ENCODE data around the gene HECW1.
"Not testable (repeated sequence)": the region's sequence is repeated elsewhere in the genome, so short reads cannot be mapped to it uniquely, and the experiment has no call there.

DNA sequence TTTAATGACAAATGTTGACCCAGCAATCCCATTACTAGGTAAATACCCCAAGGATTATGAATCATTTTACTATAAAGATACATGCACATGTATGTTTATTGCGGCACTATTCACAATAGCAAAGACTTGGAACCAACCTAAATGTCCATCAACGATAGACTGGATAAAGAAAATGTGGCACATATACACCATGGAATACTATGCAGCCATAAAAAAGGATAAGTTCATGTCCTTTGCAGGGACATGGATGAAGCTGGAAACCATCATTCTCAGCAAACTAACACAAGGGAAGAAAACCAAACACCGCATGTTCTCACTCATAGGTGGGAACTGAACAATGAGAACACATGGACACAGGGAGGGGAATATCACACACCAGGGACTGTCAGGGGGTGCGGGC, 38.6 kb upstream of the HECW1 start:
- TF ChIP-seq, protein P1, sequence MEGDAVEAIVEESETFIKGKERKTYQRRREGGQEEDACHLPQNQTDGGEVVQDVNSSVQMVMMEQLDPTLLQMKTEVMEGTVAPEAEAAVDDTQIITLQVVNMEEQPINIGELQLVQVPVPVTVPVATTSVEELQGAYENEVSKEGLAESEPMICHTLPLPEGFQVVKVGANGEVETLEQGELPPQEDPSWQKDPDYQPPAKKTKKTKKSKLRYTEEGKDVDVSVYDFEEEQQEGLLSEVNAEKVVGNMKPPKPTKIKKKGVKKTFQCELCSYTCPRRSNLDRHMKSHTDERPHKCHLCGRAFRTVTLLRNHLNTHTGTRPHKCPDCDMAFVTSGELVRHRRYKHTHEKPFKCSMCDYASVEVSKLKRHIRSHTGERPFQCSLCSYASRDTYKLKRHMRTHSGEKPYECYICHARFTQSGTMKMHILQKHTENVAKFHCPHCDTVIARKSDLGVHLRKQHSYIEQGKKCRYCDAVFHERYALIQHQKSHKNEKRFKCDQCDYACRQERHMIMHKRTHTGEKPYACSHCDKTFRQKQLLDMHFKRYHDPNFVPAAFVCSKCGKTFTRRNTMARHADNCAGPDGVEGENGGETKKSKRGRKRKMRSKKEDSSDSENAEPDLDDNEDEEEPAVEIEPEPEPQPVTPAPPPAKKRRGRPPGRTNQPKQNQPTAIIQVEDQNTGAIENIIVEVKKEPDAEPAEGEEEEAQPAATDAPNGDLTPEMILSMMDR (tag by site-specific recombination; IDR thresholded peaks at IDR 0.05): not testable (repeated sequence)
- TF ChIP-seq, protein P2, sequence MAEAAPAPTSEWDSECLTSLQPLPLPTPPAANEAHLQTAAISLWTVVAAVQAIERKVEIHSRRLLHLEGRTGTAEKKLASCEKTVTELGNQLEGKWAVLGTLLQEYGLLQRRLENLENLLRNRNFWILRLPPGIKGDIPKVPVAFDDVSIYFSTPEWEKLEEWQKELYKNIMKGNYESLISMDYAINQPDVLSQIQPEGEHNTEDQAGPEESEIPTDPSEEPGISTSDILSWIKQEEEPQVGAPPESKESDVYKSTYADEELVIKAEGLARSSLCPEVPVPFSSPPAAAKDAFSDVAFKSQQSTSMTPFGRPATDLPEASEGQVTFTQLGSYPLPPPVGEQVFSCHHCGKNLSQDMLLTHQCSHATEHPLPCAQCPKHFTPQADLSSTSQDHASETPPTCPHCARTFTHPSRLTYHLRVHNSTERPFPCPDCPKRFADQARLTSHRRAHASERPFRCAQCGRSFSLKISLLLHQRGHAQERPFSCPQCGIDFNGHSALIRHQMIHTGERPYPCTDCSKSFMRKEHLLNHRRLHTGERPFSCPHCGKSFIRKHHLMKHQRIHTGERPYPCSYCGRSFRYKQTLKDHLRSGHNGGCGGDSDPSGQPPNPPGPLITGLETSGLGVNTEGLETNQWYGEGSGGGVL (tag by site-specific recombination; IDR thresholded peaks at IDR 0.05): not testable (repeated sequence)
- not testable (repeated sequence) for TF ChIP-seq ZNF157 (tag by site-specific recombination; IDR thresholded peaks at IDR 0.05); ZNF510 (tag by site-specific recombination; IDR thresholded peaks at IDR 0.05; ENCODE audit: insufficient replicate concordance); ZNF837 (tag by site-specific recombination; IDR thresholded peaks at IDR 0.05); GLIS1 (tag by site-specific recombination; IDR thresholded peaks at IDR 0.05); IKZF3 (tag by site-specific recombination; IDR thresholded peaks at IDR 0.05); BCL11A (tag by site-specific recombination; IDR thresholded peaks at IDR 0.05; ENCODE audit: low read depth); TCF7L2 (IDR thresholded peaks at IDR 0.05; ENCODE audit: borderline replicate concordance, low read depth, low read length); ZNF140 (tag by site-specific recombination; IDR thresholded peaks at IDR 0.05); ZNF830 (tag by site-specific recombination; IDR thresholded peaks at IDR 0.05; ENCODE audit: low read depth); ZNF274 (IDR thresholded peaks at IDR 0.05; ENCODE audit: low read length); ZNF274 (tag by site-specific recombination; IDR thresholded peaks at IDR 0.05; ENCODE audit: borderline replicate concordance)
- TF ChIP-seq, protein P3, sequence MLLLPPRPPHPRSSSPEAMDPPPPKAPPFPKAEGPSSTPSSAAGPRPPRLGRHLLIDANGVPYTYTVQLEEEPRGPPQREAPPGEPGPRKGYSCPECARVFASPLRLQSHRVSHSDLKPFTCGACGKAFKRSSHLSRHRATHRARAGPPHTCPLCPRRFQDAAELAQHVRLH (tag by site-specific recombination; IDR thresholded peaks at IDR 0.05): peak; percentile 43; the same call in 1 of the 2 replicates
- peak; percentile 93 for TF ChIP-seq ZNF146 (tag by site-specific recombination; IDR thresholded peaks at IDR 0.05)
